GM19351 (cell line): ENCODE results near the gene LAMC3.

Experiments used
- ATAC-seq: cut with Tn5 transposase; IDR thresholded peaks from one replicate; pipeline ENCODE4 v1.9.1; 2021; ENCODE audit warnings: mild to moderate bottlenecking, moderate library complexity; ENCODE audit not compliant: unreplicated experiment

Gene LAMC3

GRCh38 chr9:131008909-131009618 lies at the start of gene LAMC3:
Gene LAMC3 (plus strand): TSS chr9:131009174. CDS start chr9:131009215, 41 bp downstream.
- no peak for ATAC-seq

- ATAC-seq: no peak
These were observed 49.1 kb upstream of the LAMC3 start for GRCh38 chr9:130959809-130960334.

- no peak for ATAC-seq
These were observed 48.2 kb upstream of the LAMC3 start for GRCh38 chr9:130960522-130961378.

- no peak for ATAC-seq
These were observed 47.3 kb upstream of the LAMC3 start for GRCh38 chr9:130961511-130962300.

- no peak for ATAC-seq
These were observed 46.3 kb upstream of the LAMC3 start for GRCh38 chr9:130962418-130963316.

- no peak for ATAC-seq
These were observed 45.6 kb upstream of the LAMC3 start for GRCh38 chr9:130963337-130963908.

GRCh38 chr9:130963916-130964315 lies 45.1 kb upstream of the LAMC3 start:
- no peak for ATAC-seq

GRCh38 chr9:130965680-130966079 lies 43.3 kb upstream of the LAMC3 start:
- ATAC-seq: no peak

GRCh38 chr9:130970052-130970451 lies 38.9 kb upstream of the LAMC3 start:
- no peak for ATAC-seq

GRCh38 chr9:130970855-130971254 lies 38.1 kb upstream of the LAMC3 start:
- no peak for ATAC-seq

- ATAC-seq: no peak
These were observed 37.6 kb upstream of the LAMC3 start for GRCh38 chr9:130971294-130971849.

- ATAC-seq: no peak
These were observed 36.6 kb upstream of the LAMC3 start for GRCh38 chr9:130972277-130972956.

GRCh38 chr9:130972957-130973685 lies 35.9 kb upstream of the LAMC3 start:
- ATAC-seq: no peak

GRCh38 chr9:130973686-130974281 lies 35.2 kb upstream of the LAMC3 start:
- no peak for ATAC-seq

GRCh38 chr9:130974697-130975096 lies 34.3 kb upstream of the LAMC3 start:
- no peak for ATAC-seq

- no peak for ATAC-seq
These were observed 33.8 kb upstream of the LAMC3 start for GRCh38 chr9:130975156-130975555.

GRCh38 chr9:130975932-130976841 lies 32.8 kb upstream of the LAMC3 start:
- no peak for ATAC-seq
